Gastrocnemius medialis (tissue), 4 donors: Measurements from ENCODE around the gene MED19.

Experiments used
- POLR2A ChIP-seq, 2 donors: fragments of 450-650 bp; IDR thresholded peaks; one replicate each; pipeline ENCODE4 v1.6.1; 2017; ENCODE audit warnings: antibody characterized with exemption in 2 of 2, mild to moderate bottlenecking in 2 of 2, moderate library complexity in 2 of 2
- TF ChIP-seq, protein P1 (sequence below), 5 experiments: fragments of 450-650 bp in 3 of 5; fragments of 200-600 bp in 2 of 5; sonication (generic) in 2 of 5; IDR thresholded peaks in 4 of 5; conservative IDR thresholded peaks in 1 of 5; 1 replicate in 4 of 5; 2 replicates in 1 of 5; pipeline ENCODE4 v1.5.1; 2016 to 2019; ENCODE audit warnings: antibody characterized with exemption in 5 of 5, mild to moderate bottlenecking in 3 of 5, moderate library complexity in 3 of 5

DNA sequence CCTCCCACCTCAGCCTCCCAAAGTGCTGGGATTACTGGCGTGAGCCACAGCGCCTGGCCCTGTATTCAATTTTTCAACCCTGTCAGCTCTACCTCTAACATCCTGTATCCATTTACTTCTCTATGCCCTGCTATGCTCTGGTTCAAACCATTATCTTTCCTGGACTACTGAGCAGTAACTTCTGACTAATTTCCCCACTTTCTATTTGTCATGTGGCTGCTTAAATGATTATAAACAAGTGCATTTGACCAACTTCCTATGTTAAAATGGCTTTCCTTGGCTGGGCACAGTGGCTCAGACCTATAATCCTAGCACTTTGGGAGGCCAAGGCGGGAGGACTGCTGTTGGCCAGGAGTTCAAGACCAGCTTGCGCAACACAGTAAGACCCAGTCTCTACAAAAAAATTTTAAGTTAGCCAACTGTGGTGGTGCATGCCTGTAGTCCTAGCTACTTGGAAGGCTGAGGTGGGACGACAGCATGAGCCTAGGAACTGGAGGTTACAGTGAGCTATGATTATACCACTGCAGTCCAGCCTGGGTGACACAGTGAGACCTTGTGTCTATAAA is 2.1 kb downstream of the MED19 start:
- TF ChIP-seq, protein P1, sequence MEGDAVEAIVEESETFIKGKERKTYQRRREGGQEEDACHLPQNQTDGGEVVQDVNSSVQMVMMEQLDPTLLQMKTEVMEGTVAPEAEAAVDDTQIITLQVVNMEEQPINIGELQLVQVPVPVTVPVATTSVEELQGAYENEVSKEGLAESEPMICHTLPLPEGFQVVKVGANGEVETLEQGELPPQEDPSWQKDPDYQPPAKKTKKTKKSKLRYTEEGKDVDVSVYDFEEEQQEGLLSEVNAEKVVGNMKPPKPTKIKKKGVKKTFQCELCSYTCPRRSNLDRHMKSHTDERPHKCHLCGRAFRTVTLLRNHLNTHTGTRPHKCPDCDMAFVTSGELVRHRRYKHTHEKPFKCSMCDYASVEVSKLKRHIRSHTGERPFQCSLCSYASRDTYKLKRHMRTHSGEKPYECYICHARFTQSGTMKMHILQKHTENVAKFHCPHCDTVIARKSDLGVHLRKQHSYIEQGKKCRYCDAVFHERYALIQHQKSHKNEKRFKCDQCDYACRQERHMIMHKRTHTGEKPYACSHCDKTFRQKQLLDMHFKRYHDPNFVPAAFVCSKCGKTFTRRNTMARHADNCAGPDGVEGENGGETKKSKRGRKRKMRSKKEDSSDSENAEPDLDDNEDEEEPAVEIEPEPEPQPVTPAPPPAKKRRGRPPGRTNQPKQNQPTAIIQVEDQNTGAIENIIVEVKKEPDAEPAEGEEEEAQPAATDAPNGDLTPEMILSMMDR (IDR thresholded peaks at IDR 0.05 in 4 of 5, conservative IDR thresholded peaks at IDR 0.05 in 1 of 5) = no peak
- no peak for TF ChIP-seq POLR2A (IDR thresholded peaks at IDR 0.05)
